ENCODE measurements around the gene COL12A1.

Gene COL12A1

GRCh38 chr6:75223428-75223827 is 17.6 kb upstream of the COL12A1 start:
- TF ChIP-seq GATA2 (IDR thresholded peaks at IDR 0.05; ENCODE audit: low read depth, low read length) (no peak), GATA3 (IDR thresholded peaks at IDR 0.05; ENCODE audit: low read depth, low read length) (no peak)

DNA sequence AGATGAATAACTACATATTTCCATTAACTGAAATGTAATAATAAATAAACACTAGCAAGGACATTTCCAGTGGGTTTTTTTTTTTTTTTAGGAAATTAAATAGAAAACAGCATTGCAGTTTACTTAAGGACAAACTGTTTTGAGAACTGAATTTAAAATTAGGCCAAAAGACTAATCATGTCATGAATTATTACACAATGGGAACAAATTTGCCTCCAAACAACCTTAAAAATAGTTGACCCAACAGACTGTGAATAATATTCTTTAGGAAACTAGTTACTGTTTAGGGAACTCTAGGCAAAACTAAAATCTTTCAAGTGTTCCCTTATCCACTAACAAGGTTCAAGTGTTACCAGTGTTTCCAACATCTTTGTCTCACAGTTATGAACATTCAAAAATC is 16.4 kb upstream of the COL12A1 start:
- no peak for TF ChIP-seq GATA3 (IDR thresholded peaks at IDR 0.05; ENCODE audit: low read depth, low read length)
- no peak for TF ChIP-seq GATA2 (IDR thresholded peaks at IDR 0.05; ENCODE audit: low read depth, low read length)

DNA sequence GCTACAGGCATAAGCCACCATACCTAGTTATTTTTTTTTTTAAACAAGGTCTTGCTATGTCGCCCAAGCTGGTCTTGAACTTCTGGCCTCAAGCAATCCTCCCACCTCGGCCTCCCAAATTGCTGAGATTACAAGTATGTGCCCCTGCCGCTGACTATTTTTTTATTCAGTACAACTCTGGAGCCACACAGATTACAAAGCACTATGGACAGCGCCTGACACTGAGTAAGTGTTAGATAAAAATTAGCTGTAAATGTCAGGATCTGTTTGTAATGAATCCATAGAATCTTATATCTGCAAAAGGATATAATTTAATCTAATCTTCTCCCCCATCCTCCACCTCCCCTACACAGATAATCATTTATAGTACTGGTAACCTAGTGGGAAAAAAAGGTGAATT is 15.3 kb upstream of the COL12A1 start:
- TF ChIP-seq GATA3 (IDR thresholded peaks at IDR 0.05; ENCODE audit: low read depth, low read length) (no peak), GATA2 (IDR thresholded peaks at IDR 0.05; ENCODE audit: low read depth, low read length) (no peak)

DNA sequence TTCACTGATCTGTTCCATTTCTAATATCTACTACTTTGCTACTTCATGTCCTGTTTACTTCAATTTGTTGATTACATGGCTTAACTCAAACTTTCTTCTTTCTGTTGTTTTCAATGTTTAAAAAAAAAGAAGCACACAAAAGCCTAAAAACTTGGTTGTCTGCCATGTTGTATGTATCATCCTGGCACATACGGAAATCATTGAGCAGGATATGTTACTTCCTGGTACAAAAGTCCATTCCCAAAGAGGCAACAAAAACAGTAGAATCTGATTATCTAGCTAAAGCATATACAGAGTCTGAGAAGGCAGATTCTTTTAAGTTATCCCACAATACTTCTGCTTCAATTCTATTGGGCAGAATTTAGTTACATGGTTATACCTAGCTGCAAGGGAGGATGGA is 14.5 kb upstream of the COL12A1 start:
- TF ChIP-seq GATA2 (IDR thresholded peaks at IDR 0.05; ENCODE audit: low read depth, low read length), result no peak
- TF ChIP-seq GATA3 (IDR thresholded peaks at IDR 0.05; ENCODE audit: low read depth, low read length), result no peak

GRCh38 chr6:75219263-75219662 is 13.4 kb upstream of the COL12A1 start:
- TF ChIP-seq GATA3 (IDR thresholded peaks at IDR 0.05; ENCODE audit: low read depth, low read length) (no peak), GATA2 (IDR thresholded peaks at IDR 0.05; ENCODE audit: low read depth, low read length) (no peak)

- TF ChIP-seq GATA2 (IDR thresholded peaks at IDR 0.05; ENCODE audit: low read depth, low read length) (no peak), GATA3 (IDR thresholded peaks at IDR 0.05; ENCODE audit: low read depth, low read length) (no peak)
These were observed 11.3 kb upstream of the COL12A1 start for GRCh38 chr6:75217193-75217592.

- TF ChIP-seq GATA3 (IDR thresholded peaks at IDR 0.05; ENCODE audit: low read depth, low read length), result no peak
These were observed 9.4 kb upstream of the COL12A1 start for GRCh38 chr6:75215291-75215690.

- TF ChIP-seq GATA2 (IDR thresholded peaks at IDR 0.05; ENCODE audit: low read depth, low read length) (no peak), GATA3 (IDR thresholded peaks at IDR 0.05; ENCODE audit: low read depth, low read length) (no peak)
These were observed 7.9 kb upstream of the COL12A1 start for GRCh38 chr6:75213732-75214131.

GRCh38 chr6:75213112-75213511 is 7.3 kb upstream of the COL12A1 start:
- TF ChIP-seq GATA3 (IDR thresholded peaks at IDR 0.05; ENCODE audit: low read depth, low read length) (no peak), GATA2 (IDR thresholded peaks at IDR 0.05; ENCODE audit: low read depth, low read length) (no peak)

DNA sequence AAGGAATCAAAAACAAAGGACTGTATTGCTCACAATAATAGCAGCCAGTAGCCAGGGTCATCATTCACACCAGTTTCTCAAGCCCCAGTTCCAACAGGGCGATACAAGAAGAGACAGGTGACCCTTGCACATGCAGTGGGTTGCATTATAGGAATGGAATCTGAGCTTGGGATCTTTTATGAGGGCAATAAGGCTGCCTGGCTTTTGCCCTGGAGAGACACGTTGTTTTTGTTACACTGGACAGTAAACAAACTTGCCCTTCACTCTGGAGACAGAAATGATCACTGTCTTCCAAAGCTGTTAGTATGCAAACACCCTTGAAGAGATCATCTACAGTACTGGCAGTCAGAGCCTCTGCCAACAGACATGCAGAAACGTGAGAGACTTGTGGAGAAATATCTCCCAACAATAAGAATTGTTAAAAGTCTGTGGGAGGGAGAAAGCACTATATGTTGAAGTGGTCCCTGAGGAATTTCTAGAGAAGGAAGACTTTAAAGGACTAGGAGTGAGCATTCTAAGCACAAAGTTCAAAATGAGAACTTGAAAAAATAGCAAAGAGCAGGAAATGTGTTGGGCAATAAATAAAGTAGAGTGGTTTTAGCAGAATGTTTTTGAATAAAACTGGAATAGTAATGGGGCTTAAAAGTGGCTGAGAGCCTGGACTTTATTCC is 6.2 kb upstream of the COL12A1 start:
- TF ChIP-seq GATA3 (IDR thresholded peaks at IDR 0.05; ENCODE audit: low read depth, low read length), result no peak
- no peak for TF ChIP-seq GATA2 (IDR thresholded peaks at IDR 0.05; ENCODE audit: low read depth, low read length)

GRCh38 chr6:75210885-75211739 is 5.3 kb upstream of the COL12A1 start:
- TF ChIP-seq GATA3 (IDR thresholded peaks at IDR 0.05; ENCODE audit: low read depth, low read length) (peak; percentile 80), GATA2 (IDR thresholded peaks at IDR 0.05; ENCODE audit: low read depth, low read length) (peak; percentile 71)

DNA sequence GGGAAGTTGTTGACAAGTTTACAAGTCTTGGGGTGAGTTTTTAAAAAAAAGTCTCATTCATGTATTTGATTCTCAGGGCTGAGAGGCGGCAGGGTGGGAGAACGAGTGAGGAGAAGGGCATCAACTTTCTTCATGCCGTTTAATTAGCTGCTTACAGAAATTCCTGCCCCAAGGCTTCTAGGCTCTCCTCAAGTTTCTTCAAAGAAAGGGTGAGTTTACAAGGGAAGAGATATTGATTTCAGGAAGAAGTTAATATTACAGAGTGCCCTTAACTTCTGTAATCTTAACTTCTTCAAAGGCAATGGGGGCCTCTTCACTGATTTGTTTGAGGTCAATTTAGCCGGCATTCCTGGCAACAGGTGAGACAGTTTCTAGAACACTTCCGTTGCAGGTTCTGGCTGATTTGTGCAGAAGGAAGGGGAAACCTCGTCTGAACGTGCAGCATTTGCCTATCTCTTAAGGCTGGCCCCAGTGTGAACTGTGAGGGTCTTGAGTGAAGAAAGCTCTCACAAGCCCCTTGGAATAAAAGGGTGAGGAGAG is 3.4 kb upstream of the COL12A1 start:
- TF ChIP-seq GATA3 (IDR thresholded peaks at IDR 0.05; ENCODE audit: low read depth, low read length) (no peak), GATA2 (IDR thresholded peaks at IDR 0.05; ENCODE audit: low read depth, low read length) (no peak)

- TF ChIP-seq GATA2 (IDR thresholded peaks at IDR 0.05; ENCODE audit: low read depth, low read length) (no peak), GATA3 (IDR thresholded peaks at IDR 0.05; ENCODE audit: low read depth, low read length) (no peak)
These were observed 2.7 kb upstream of the COL12A1 start for GRCh38 chr6:75208298-75209183.

All from SH-SY5Y (cell line).